ENCODE results near the gene RANBP17. TPM values are rescaled to one million over a fixed set of nuclear protein-coding genes. Genes with fewer than 3 reads are reported as not detected.

Gene RANBP17
- total RNA-seq, 1 donor from 2014 or later, result not detected

- H3K4me3 Mint-ChIP-seq, result no peak overlapping the region
These were observed 326.2 kb downstream of the RANBP17 start for GRCh38 chr5:171188016-171188415.

GRCh38 chr5:171189442-171189841 lies 327.6 kb downstream of the RANBP17 start:
- H3K9me3 Mint-ChIP-seq, result no peaks in the 10 kb centered on the region
- intact Hi-C loops (cut with micrococcal nuclease), result no loop called here
- H3K36me3 Mint-ChIP-seq (ENCODE audit: low read depth), result no peaks in the 10 kb centered on the region
- H3K27ac Mint-ChIP-seq, result no peak overlapping the region
- H3K27me3 Mint-ChIP-seq, result no peaks in the 10 kb centered on the region
- H3K4me1 Mint-ChIP-seq, result no peaks in the 10 kb centered on the region
- no peak overlapping the region for H3K4me3 Mint-ChIP-seq
- DNase-seq, result no peak

More at GRCh38 chr5:171188016-171188415, 326.2 kb downstream of the RANBP17 start:
- Mint-ChIP-seq H3K27me3 (no peaks in the 10 kb centered on the region), H3K9me3 (no peaks in the 10 kb centered on the region), H3K36me3 (ENCODE audit: low read depth) (no peaks in the 10 kb centered on the region), H3K4me1 (no peaks in the 10 kb centered on the region), H3K27ac (no peak overlapping the region)
- intact Hi-C loops (cut with micrococcal nuclease), result no loop called here
- DNase-seq, result no peak

GRCh38 chr5:171192111-171192510 lies 330.3 kb downstream of the RANBP17 start:
- Mint-ChIP-seq H3K27ac (no peak overlapping the region), H3K9me3 (no peaks in the 10 kb centered on the region), H3K4me3 (no peak overlapping the region), H3K4me1 (no peaks in the 10 kb centered on the region), H3K27me3 (peaks cover 2% of the 10 kb centered on the region), H3K36me3 (ENCODE audit: low read depth) (no peaks in the 10 kb centered on the region)
- intact Hi-C loops (cut with micrococcal nuclease), result no loop called here
- DNase-seq, result no peak

- Mint-ChIP-seq H3K4me1 (no peaks in the 10 kb centered on the region), H3K27ac (no peak overlapping the region), H3K9me3 (no peaks in the 10 kb centered on the region), H3K36me3 (ENCODE audit: low read depth) (no peaks in the 10 kb centered on the region), H3K4me3 (no peak overlapping the region), H3K27me3 (peaks cover 14% of the 10 kb centered on the region)
- intact Hi-C loops (cut with micrococcal nuclease), result no loop called here
- no peak for DNase-seq
These were observed 339.5 kb downstream of the RANBP17 start for GRCh38 chr5:171201310-171201709.

GRCh38 chr5:171205375-171205774 lies 343.6 kb downstream of the RANBP17 start:
- no peaks in the 10 kb centered on the region for H3K9me3 Mint-ChIP-seq
- no peaks in the 10 kb centered on the region for H3K36me3 Mint-ChIP-seq (ENCODE audit: low read depth)
- no peak overlapping the region for H3K27ac Mint-ChIP-seq
- peaks cover 16% of the 10 kb centered on the region for H3K27me3 Mint-ChIP-seq
- no peaks in the 10 kb centered on the region for H3K4me1 Mint-ChIP-seq
- no peak for DNase-seq
- H3K4me3 Mint-ChIP-seq, result no peak overlapping the region
- intact Hi-C loops (cut with micrococcal nuclease), result loop anchor here (2.0 kb wide), 1 partner anchor 131 kb away; no protein-coding TSS in a partner anchor

GRCh38 chr5:171207256-171207847 lies 345.5 kb downstream of the RANBP17 start:
- intact Hi-C loops (cut with micrococcal nuclease), result no loop called here
- H3K36me3 Mint-ChIP-seq (ENCODE audit: low read depth), result no peaks in the 10 kb centered on the region
- H3K27ac Mint-ChIP-seq, result no peak overlapping the region
- H3K4me1 Mint-ChIP-seq, result no peaks in the 10 kb centered on the region
- H3K4me3 Mint-ChIP-seq, result no peak overlapping the region
- peak; percentile 69 for DNase-seq
- peaks cover 16% of the 10 kb centered on the region for H3K27me3 Mint-ChIP-seq
- H3K9me3 Mint-ChIP-seq, result no peaks in the 10 kb centered on the region

- H3K4me3 Mint-ChIP-seq, result no peak overlapping the region
- intact Hi-C loops (cut with micrococcal nuclease), result loop anchor here (10.0 kb wide), 1 partner anchor 477 kb away; no protein-coding TSS in a partner anchor
- H3K36me3 Mint-ChIP-seq (ENCODE audit: low read depth), result no peaks in the 10 kb centered on the region
- H3K4me1 Mint-ChIP-seq, result peaks cover 2% of the 10 kb centered on the region
- no peaks in the 10 kb centered on the region for H3K9me3 Mint-ChIP-seq
- H3K27ac Mint-ChIP-seq, result no peak overlapping the region
- no peak for DNase-seq
- peaks cover 19% of the 10 kb centered on the region for H3K27me3 Mint-ChIP-seq
These were observed 360.1 kb downstream of the RANBP17 start for GRCh38 chr5:171221916-171222315.

GRCh38 chr5:171223927-171224326 lies 362.1 kb downstream of the RANBP17 start:
- no peaks in the 10 kb centered on the region for H3K36me3 Mint-ChIP-seq (ENCODE audit: low read depth)
- H3K27me3 Mint-ChIP-seq, result peaks cover 9% of the 10 kb centered on the region
- H3K4me1 Mint-ChIP-seq, result peaks cover 2% of the 10 kb centered on the region
- H3K4me3 Mint-ChIP-seq, result no peak overlapping the region
- DNase-seq, result no peak
- intact Hi-C loops (cut with micrococcal nuclease), result loop anchor here (10.0 kb wide), 1 partner anchor 479 kb away; no protein-coding TSS in a partner anchor
- no peak overlapping the region for H3K27ac Mint-ChIP-seq
- H3K9me3 Mint-ChIP-seq, result no peaks in the 10 kb centered on the region

- intact Hi-C loops (cut with micrococcal nuclease), result loop anchor here (10.0 kb wide), 1 partner anchor 481 kb away; no protein-coding TSS in a partner anchor
- H3K9me3 Mint-ChIP-seq, result no peaks in the 10 kb centered on the region
- H3K4me1 Mint-ChIP-seq, result peaks cover 2% of the 10 kb centered on the region
- peaks cover 8% of the 10 kb centered on the region for H3K27me3 Mint-ChIP-seq
- no peak for DNase-seq
- no peak overlapping the region for H3K27ac Mint-ChIP-seq
- no peaks in the 10 kb centered on the region for H3K36me3 Mint-ChIP-seq (ENCODE audit: low read depth)
- H3K4me3 Mint-ChIP-seq, result no peak overlapping the region
These were observed 364.4 kb downstream of the RANBP17 start for GRCh38 chr5:171226096-171226754.

- Mint-ChIP-seq H3K9me3 (no peaks in the 10 kb centered on the region), H3K27ac (no peak overlapping the region), H3K36me3 (ENCODE audit: low read depth) (no peaks in the 10 kb centered on the region), H3K4me3 (no peak overlapping the region), H3K4me1 (peaks cover 2% of the 10 kb centered on the region), H3K27me3 (peaks cover 4% of the 10 kb centered on the region)
- no peak for DNase-seq
- intact Hi-C loops (cut with micrococcal nuclease), result loop anchor here (10.0 kb wide), 1 partner anchor 482 kb away; no protein-coding TSS in a partner anchor
These were observed 365.0 kb downstream of the RANBP17 start for GRCh38 chr5:171226864-171227263.

- Mint-ChIP-seq H3K4me3 (no peak overlapping the region), H3K27ac (no peak overlapping the region), H3K36me3 (ENCODE audit: low read depth) (no peaks in the 10 kb centered on the region), H3K9me3 (no peaks in the 10 kb centered on the region), H3K27me3 (peaks cover 13% of the 10 kb centered on the region), H3K4me1 (no peaks in the 10 kb centered on the region)
- intact Hi-C loops (cut with micrococcal nuclease), result no loop called here
- no peak for DNase-seq
These were observed 374.8 kb downstream of the RANBP17 start for GRCh38 chr5:171236651-171237050.

GRCh38 chr5:171242521-171242920 lies 380.7 kb downstream of the RANBP17 start:
- no peaks in the 10 kb centered on the region for H3K4me1 Mint-ChIP-seq
- intact Hi-C loops (cut with micrococcal nuclease), result no loop called here
- H3K27ac Mint-ChIP-seq, result no peak overlapping the region
- DNase-seq, result no peak
- H3K36me3 Mint-ChIP-seq (ENCODE audit: low read depth), result no peaks in the 10 kb centered on the region
- no peak overlapping the region for H3K4me3 Mint-ChIP-seq
- peaks cover 5% of the 10 kb centered on the region for H3K9me3 Mint-ChIP-seq
- peaks cover 9% of the 10 kb centered on the region for H3K27me3 Mint-ChIP-seq

GRCh38 chr5:171246231-171246630 lies 384.4 kb downstream of the RANBP17 start:
- Mint-ChIP-seq H3K36me3 (ENCODE audit: low read depth) (no peaks in the 10 kb centered on the region), H3K27ac (no peak overlapping the region), H3K4me3 (no peak overlapping the region), H3K9me3 (peaks cover 19% of the 10 kb centered on the region), H3K27me3 (peaks cover 2% of the 10 kb centered on the region), H3K4me1 (no peaks in the 10 kb centered on the region)
- intact Hi-C loops (cut with micrococcal nuclease), result no loop called here
- no peak for DNase-seq

- Mint-ChIP-seq H3K27ac (no peak overlapping the region), H3K36me3 (ENCODE audit: low read depth) (no peaks in the 10 kb centered on the region), H3K27me3 (peaks cover 5% of the 10 kb centered on the region), H3K9me3 (peaks cover 19% of the 10 kb centered on the region), H3K4me1 (no peaks in the 10 kb centered on the region), H3K4me3 (no peak overlapping the region)
- no peak for DNase-seq
- intact Hi-C loops (cut with micrococcal nuclease), result no loop called here
These were observed 387.6 kb downstream of the RANBP17 start for GRCh38 chr5:171249460-171249859.

Data from activated CD4-positive, alpha-beta T cell treated with anti-CD3 and anti-CD28 coated beads, Interleukin-2, amount 10 ng/mL, durations not matched to agents 24 days and 14 days (primary cell).